Measurements from ENCODE around the gene NTPCR. TPM values are rescaled to one million over a fixed set of nuclear protein-coding genes. Genes with fewer than 3 reads are reported as not detected.

Gene NTPCR
- polyA plus RNA-seq, 2 of the 4 experiments (the other 2 are of a cell fraction) = 69.9 to 83.6 TPM

- Histone ChIP-seq H3K4me2 (peak overlapping the region; percentile 3; the same call in 1 of the 3 replicates), H3K9me3 (no peaks in the 10 kb centered on the region), H3K4me3 (no peak overlapping the region), H3K4me1 (peaks cover 9% of the 10 kb centered on the region; the same call in 2 of the 3 replicates), H3K27ac (peak overlapping the region in 1 of 2 experiments; percentile 45; a peak in 3 of 6 replicates)
- TF ChIP-seq ATOH8 (CRISPR knock-in tag; IDR thresholded peaks at IDR 0.05; ENCODE audit: low read depth) (no peak), EP300 (IDR thresholded peaks at IDR 0.05) (no peak), ZSCAN20 (CRISPR knock-in tag; IDR thresholded peaks at IDR 0.05) (no peak), FOSB (CRISPR knock-in tag; IDR thresholded peaks at IDR 0.05) (no peak)
- ChIA-PET CTCF (no interaction called here), POLR2A (no interaction called here)
- DNase-seq (ENCODE audit: low read depth in 1 of 2, low spot score in 1 of 2) (no peak), FAIRE-seq (no peak), ATAC-seq (peak in 1 of 2 experiments; percentile 23; a peak in 1 of 6 replicates)
- 76% methylated on average over 4 of the region's 4 CpGs for WGBS (ENCODE audit: missing lambda C conversion rate)
These were observed 46.3 kb upstream of the NTPCR start for GRCh38 chr1:232904131-232904530.

GRCh38 chr1:232904566-232904965, 45.8 kb upstream of the NTPCR start:
- DNase-seq (ENCODE audit: low read depth in 1 of 2, low spot score in 1 of 2) = peak; percentile 17 to 56
- ChIA-PET POLR2A (no interaction called here), CTCF (no interaction called here)
- ATAC-seq = peak; percentile 89 to 93
- Histone ChIP-seq H3K27ac (peak overlapping the region; percentile 6 to 45; a peak in 4 of 6 replicates), H3K9me3 (no peaks in the 10 kb centered on the region), H3K4me2 (peak overlapping the region; percentile 3; the same call in 1 of the 3 replicates), H3K4me3 (no peak overlapping the region), H3K4me1 (peaks cover 9% of the 10 kb centered on the region; the same call in 2 of the 3 replicates)
- 0% methylated on average over 1 of the region's 1 CpG for WGBS (ENCODE audit: missing lambda C conversion rate)
- FAIRE-seq = no peak
- TF ChIP-seq MAFK (IDR thresholded peaks at IDR 0.05; ENCODE audit: partially characterized antibody) = peak; percentile 38
- no peak for TF ChIP-seq NFE2L2 (conservative IDR thresholded peaks at IDR 0.05; ENCODE audit: low read length)

- POLR2A ChIA-PET = no interaction called here
- H3K4me3 ChIP-seq = no peak overlapping the region
- FAIRE-seq (no peak), DNase-seq (ENCODE audit: low read depth in 1 of 2, low spot score in 1 of 2) (no peak), ATAC-seq (no peak)
- H3K27ac ChIP-seq = peak overlapping the region in 1 of 2 experiments; percentile 18; a peak in 2 of 6 replicates
- peaks cover 9% of the 10 kb centered on the region; the same call in 2 of the 3 replicates for H3K4me1 ChIP-seq
- H3K4me2 ChIP-seq = no peak overlapping the region
- H3K9me3 ChIP-seq = no peaks in the 10 kb centered on the region
- TF ChIP-seq MAFK (IDR thresholded peaks at IDR 0.05; ENCODE audit: partially characterized antibody) (peak; percentile 99), ZNF302 (CRISPR knock-in tag; IDR thresholded peaks at IDR 0.05) (no peak)
- CTCF ChIA-PET = no interaction called here
- 95% methylated on average over 4 of the region's 4 CpGs for WGBS (ENCODE audit: missing lambda C conversion rate)
These were observed 44.9 kb upstream of the NTPCR start for GRCh38 chr1:232905331-232906034.

- FAIRE-seq (no peak), ATAC-seq (no peak), DNase-seq (ENCODE audit: low read depth in 1 of 2, low spot score in 1 of 2) (no peak)
- Histone ChIP-seq H3K4me1 (peaks cover 9% of the 10 kb centered on the region; the same call in 2 of the 3 replicates), H3K9me3 (no peaks in the 10 kb centered on the region), H3K27ac (no peak overlapping the region), H3K4me3 (no peak overlapping the region), H3K4me2 (no peak overlapping the region)
- ChIA-PET POLR2A (no interaction called here), CTCF (no interaction called here)
- 93% methylated on average over 6 of the region's 6 CpGs for WGBS (ENCODE audit: missing lambda C conversion rate)
- TF ChIP-seq EP300 (IDR thresholded peaks at IDR 0.05) (no peak), SREBF2 (IDR thresholded peaks at IDR 0.05) (no peak), PBX3 (IDR thresholded peaks at IDR 0.05) (no peak), KDM1A (IDR thresholded peaks at IDR 0.05; ENCODE audit: low read depth) (no peak), ZFP36 (IDR thresholded peaks at IDR 0.05; ENCODE audit: borderline replicate concordance, partially characterized antibody) (no peak), CBX2 (IDR thresholded peaks at IDR 0.05; ENCODE audit: borderline replicate concordance, low read depth) (no peak)
These were observed 44.0 kb upstream of the NTPCR start for GRCh38 chr1:232906441-232906840.

- no peak for FAIRE-seq
- no peak overlapping the region for H3K27ac ChIP-seq
- no peak overlapping the region for H3K4me2 ChIP-seq
- CTCF ChIA-PET = interaction anchor here (0.6 to 1.7 kb wide), 3 partner anchors 15 to 60 kb away, joined by 3 to 5 read pairs (median 3); no protein-coding TSS in a partner anchor
- POLR2A ChIA-PET = no interaction called here
- H3K4me3 ChIP-seq = no peak overlapping the region
- WGBS (ENCODE audit: missing lambda C conversion rate) = 93% methylated on average over 7 of the region's 7 CpGs
- no peak for ATAC-seq
- peaks cover 9% of the 10 kb centered on the region; the same call in 2 of the 3 replicates for H3K4me1 ChIP-seq
- DNase-seq (ENCODE audit: low read depth in 1 of 2, low spot score in 1 of 2) = no peak
- no peaks in the 10 kb centered on the region for H3K9me3 ChIP-seq
- no peak for TF ChIP-seq HDAC2 (IDR thresholded peaks at IDR 0.05)
- no peak for TF ChIP-seq NFE2L2 (conservative IDR thresholded peaks at IDR 0.05; ENCODE audit: low read length)
- no peak for TF ChIP-seq TFCP2L1 (CRISPR knock-in tag; IDR thresholded peaks at IDR 0.05)
- TF ChIP-seq PBX3 (IDR thresholded peaks at IDR 0.05) = no peak
- no peak for TF ChIP-seq REST (IDR thresholded peaks at IDR 0.05)
- no peak for TF ChIP-seq HMGXB4 (CRISPR knock-in tag; IDR thresholded peaks at IDR 0.05; ENCODE audit: borderline replicate concordance)
These were observed 41.6 kb upstream of the NTPCR start for GRCh38 chr1:232908831-232909230.
